HepG2 (cell line): ENCODE measurements around the gene INTS2. TPM values are rescaled to one million over a fixed set of nuclear protein-coding genes. Genes with fewer than 3 reads are reported as not detected.

Experiments
- ATAC-seq: fragments of 200-7000 bp; cut with Tn5 transposase; 3 replicates; pipeline ENCODE4 v1.9.1; 2020; ENCODE audit warnings: mild to moderate bottlenecking, moderate library complexity
- BruUV-seq: library from RNA; stranded (reverse); fragments of 400-500 nt; replicated peaks from 2 replicates; lab custom pipeline; 2021; lab: Mats Ljungman, UMichigan
- CTCF ChIA-PET: fragments of 300-600 bp; formaldehyde crosslinking; extraction: SDS; loops from one replicate; lab custom pipeline; 2021; ENCODE audit warnings: low total read pairs, inconsistent platforms, low intra/inter-chr PET ratio; lab: Yijun Ruan, JAX
- POLR2A ChIA-PET: fragments of 350-600 bp; sonication (Branson Sonifier 250); formaldehyde crosslinking; loops from one replicate; lab custom pipeline; 2020; ENCODE audit warnings: antibody characterized with exemption, inconsistent platforms; lab: Yijun Ruan, JAX
- DNase-seq: peaks from one replicate; pipeline ENCODE4 v3.0.0-alpha.2; 2015; ENCODE audit warnings: low spot score
- FAIRE-seq: peaks from 3 replicates; lab custom pipeline; 2011; peaks lifted over from hg19 to GRCh38; lab: Jason Lieb, UNC
- H2AFZ ChIP-seq: one replicate; pipeline ENCODE4 v1.6.1; 2011; ENCODE audit warnings: low read length, inconsistent platforms
- H3K27ac ChIP-seq: fragments of 300-600 bp; 3 replicates; pipeline ENCODE4 v1.8.0; 2011; ENCODE audit warnings: mixed run types, mild to moderate bottlenecking, mixed read lengths, low read length, inconsistent platforms; ENCODE audit not compliant: insufficient read depth; ENCODE audit errors: extremely low read length
- H3K27me3 ChIP-seq, 2 experiments: fragments of 200-600 bp in 1 of 2; 2 replicates in 1 of 2; 3 replicates in 1 of 2; pipeline versions ENCODE4 v1.6.0 to v1.8.0; 2011; ENCODE audit warnings: low read length in 2 of 2, mild to moderate bottlenecking in 2 of 2, moderate library complexity in 2 of 2, inconsistent platforms in 1 of 2; ENCODE audit not compliant: insufficient read depth in 2 of 2, control insufficient read depth in 1 of 2
- H3K36me3 ChIP-seq, 2 experiments: fragments of 200-600 bp in 1 of 2; replicated peaks in 1 of 2; 2 replicates in 1 of 2; 3 replicates in 1 of 2; pipeline versions ENCODE4 v1.5.1 to v1.8.0; 2011; ENCODE audit warnings: low read length in 2 of 2, inconsistent platforms in 1 of 2; ENCODE audit not compliant: insufficient read depth in 2 of 2, control insufficient read depth in 1 of 2
- H3K4me1 ChIP-seq: 2 replicates; pipeline ENCODE4 v1.5.1; 2012; ENCODE audit warnings: low read length, inconsistent platforms; ENCODE audit not compliant: insufficient read depth
- H3K4me2 ChIP-seq: 2 replicates; pipeline ENCODE4 v1.6.0; 2011; ENCODE audit warnings: low read depth, low read length, inconsistent platforms
- H3K4me3 ChIP-seq, 3 experiments: fragments of 200-600 bp in 1 of 3; sonication (generic), shearing (Covaris generic) in 1 of 3; replicated peaks in 1 of 3; 2 replicates each; pipeline ENCODE4 v1.5.1; 2011 to 2016; ENCODE audit warnings: low read length in 3 of 3, inconsistent platforms in 2 of 3, low read depth in 2 of 3, mild to moderate bottlenecking in 2 of 3, control low read depth in 1 of 3, mixed read lengths in 1 of 3; ENCODE audit not compliant: insufficient read depth in 1 of 3
- H3K79me2 ChIP-seq: one replicate; pipeline ENCODE4 v1.6.1; 2011; ENCODE audit warnings: low read length, inconsistent platforms; ENCODE audit not compliant: insufficient read depth
- H3K9ac ChIP-seq: 2 replicates; pipeline ENCODE4 v1.6.0; 2011; ENCODE audit warnings: mild to moderate bottlenecking, low read depth, low read length, inconsistent platforms; ENCODE audit not compliant: insufficient read depth
- H3K9me3 ChIP-seq: 2 replicates; pipeline ENCODE4 v1.5.1; 2012; ENCODE audit warnings: mild to moderate bottlenecking, low read length
- H4K20me1 ChIP-seq: 2 replicates; pipeline ENCODE4 v1.6.0; 2011; ENCODE audit warnings: inconsistent platforms, mild to moderate bottlenecking, low read length, moderate library complexity; ENCODE audit not compliant: insufficient read depth
- BHLHE40 ChIP-seq: IDR thresholded peaks from 2 replicates; pipeline ENCODE4 v1.6.1; 2011; ENCODE audit warnings: low read length, improper control_type of control experiment
- RARA ChIP-seq: IDR thresholded peaks from 2 replicates; pipeline ENCODE4 v1.6.1; 2016; ENCODE audit warnings: missing genetic modification reagents, missing compliant biosample characterization
- ZBTB42 ChIP-seq: sonication (generic); formaldehyde crosslinking; IDR thresholded peaks from 2 replicates; pipeline ENCODE4 v1.5.0; 2020; ENCODE audit warnings: mild to moderate bottlenecking, missing genetic modification reagents
- ZNF121 ChIP-seq: sonication (generic); formaldehyde crosslinking; IDR thresholded peaks from 2 replicates; pipeline ENCODE4 v1.5.0; 2020; ENCODE audit warnings: mild to moderate bottlenecking, missing genetic modification reagents
- ZNF138 ChIP-seq: sonication (generic); formaldehyde crosslinking; IDR thresholded peaks from 2 replicates; pipeline ENCODE4 v1.5.0; 2020; ENCODE audit warnings: mild to moderate bottlenecking, low read depth, missing genetic modification reagents
- WGBS: methylation state at CpG from one replicate; pipeline ENCODE4 v1.1.6; 2017; ENCODE audit warnings: low lambda C conversion rate; 5-methylcytosine and 5-hydroxymethylcytosine counted together
- in situ Hi-C: cut with HindIII; loops from 2 replicates; pipeline ENCODE4 v1.10.0; 2017; ENCODE audit warnings: low pct_unique_long_range_greater_than_20kb; ENCODE audit not compliant: extremely low pct_ligation_motif_present
- intact Hi-C: fragments of 100-400 bp; cut with micrococcal nuclease; formaldehyde crosslinking; loops from one replicate; pipeline ENCODE4 v1.10.0; 2022; ENCODE audit not compliant: unreplicated experiment
- polyA plus RNA-seq, 8 experiments: library from polyadenylated mRNA; depleted of rRNA in 3 of 8; stranded (reverse) in 7 of 8; unstranded in 1 of 8; fragments of >200 nt; fragmentation: Illumina TruSeq in 4 of 8; extraction: Trizol in 4 of 8; gene quantifications; 2 replicates each; pipeline versions ENCODE4 v1.2.1 to v1.2.3, GENCODE V29; 2011 to 2016; ENCODE audit warnings: low read depth in 4 of 8, missing spikeins in 1 of 8, mixed read lengths in 1 of 8; ENCODE audit not compliant: insufficient read depth in 1 of 8
- total RNA-seq, 5 experiments: library from RNA; depleted of rRNA; stranded (reverse); fragments of >200 nt; fragmentation: Illumina TruSeq; extraction: Trizol; gene quantifications; 2 replicates each; pipeline ENCODE4 v1.2.3, GENCODE V29; 2016; ENCODE audit warnings: low read depth in 1 of 5
- TF ChIP-seq, protein P1 (sequence below): sonication (generic); formaldehyde crosslinking; IDR thresholded peaks from 2 replicates; pipeline ENCODE4 v1.5.1; 2020; ENCODE audit warnings: mild to moderate bottlenecking, missing genetic modification reagents, moderate library complexity
- TF ChIP-seq, protein P2 (sequence below): sonication (generic); formaldehyde crosslinking; IDR thresholded peaks from 2 replicates; pipeline ENCODE4 v1.5.0; 2020; ENCODE audit warnings: mild to moderate bottlenecking, missing genetic modification reagents

Gene INTS2
- total and polyA plus RNA-seq, 2 of the 13 experiments (the other 11 are each of a cell fraction or from before 2014, with no cell fraction given): 20.5 to 30.2 TPM

DNA sequence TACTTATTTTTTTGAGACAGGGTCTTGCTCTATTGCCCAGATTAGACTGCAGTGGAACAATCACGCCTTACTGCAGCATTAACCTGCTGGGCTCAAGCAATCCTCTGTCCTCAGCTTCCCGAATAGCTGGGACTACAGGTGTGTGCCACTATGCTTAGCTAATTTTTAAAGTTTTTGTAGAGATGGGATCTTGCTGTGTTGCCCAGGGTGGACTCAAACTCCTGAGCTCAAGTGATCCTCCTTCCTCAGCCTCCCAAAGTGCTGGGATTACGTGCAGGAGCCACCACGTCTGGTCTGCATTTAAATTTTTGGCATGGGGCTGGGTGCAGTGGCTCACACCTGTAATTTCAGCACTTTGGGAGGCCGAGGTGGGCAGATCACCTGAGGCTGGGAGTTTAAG, 41.0 kb upstream of the INTS2 start:
- CTCF ChIA-PET: no interaction called here
- WGBS: 98% methylated on average over 5 of the region's 5 CpGs
- H3K79me2 ChIP-seq: no peaks in the 10 kb centered on the region
- FAIRE-seq (no peak), ATAC-seq (no peak)
- H2AFZ ChIP-seq: no peak overlapping the region
- intact Hi-C loops: no loop called here
- POLR2A ChIA-PET: no interaction called here
- TF ChIP-seq, protein P1, sequence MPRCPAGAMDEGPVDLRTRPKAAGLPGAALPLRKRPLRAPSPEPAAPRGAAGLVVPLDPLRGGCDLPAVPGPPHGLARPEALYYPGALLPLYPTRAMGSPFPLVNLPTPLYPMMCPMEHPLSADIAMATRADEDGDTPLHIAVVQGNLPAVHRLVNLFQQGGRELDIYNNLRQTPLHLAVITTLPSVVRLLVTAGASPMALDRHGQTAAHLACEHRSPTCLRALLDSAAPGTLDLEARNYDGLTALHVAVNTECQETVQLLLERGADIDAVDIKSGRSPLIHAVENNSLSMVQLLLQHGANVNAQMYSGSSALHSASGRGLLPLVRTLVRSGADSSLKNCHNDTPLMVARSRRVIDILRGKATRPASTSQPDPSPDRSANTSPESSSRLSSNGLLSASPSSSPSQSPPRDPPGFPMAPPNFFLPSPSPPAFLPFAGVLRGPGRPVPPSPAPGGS (CRISPR knock-in tag): no peak
- no peak for TF ChIP-seq ZNF138 (CRISPR knock-in tag)
- TF ChIP-seq, protein P2, sequence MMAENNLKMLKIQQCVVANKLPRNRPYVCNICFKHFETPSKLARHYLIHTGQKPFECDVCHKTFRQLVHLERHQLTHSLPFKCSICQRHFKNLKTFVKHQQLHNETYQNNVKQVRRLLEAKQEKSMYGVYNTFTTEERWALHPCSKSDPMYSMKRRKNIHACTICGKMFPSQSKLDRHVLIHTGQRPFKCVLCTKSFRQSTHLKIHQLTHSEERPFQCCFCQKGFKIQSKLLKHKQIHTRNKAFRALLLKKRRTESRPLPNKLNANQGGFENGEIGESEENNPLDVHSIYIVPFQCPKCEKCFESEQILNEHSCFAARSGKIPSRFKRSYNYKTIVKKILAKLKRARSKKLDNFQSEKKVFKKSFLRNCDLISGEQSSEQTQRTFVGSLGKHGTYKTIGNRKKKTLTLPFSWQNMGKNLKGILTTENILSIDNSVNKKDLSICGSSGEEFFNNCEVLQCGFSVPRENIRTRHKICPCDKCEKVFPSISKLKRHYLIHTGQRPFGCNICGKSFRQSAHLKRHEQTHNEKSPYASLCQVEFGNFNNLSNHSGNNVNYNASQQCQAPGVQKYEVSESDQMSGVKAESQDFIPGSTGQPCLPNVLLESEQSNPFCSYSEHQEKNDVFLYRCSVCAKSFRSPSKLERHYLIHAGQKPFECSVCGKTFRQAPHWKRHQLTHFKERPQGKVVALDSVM (CRISPR knock-in tag): peak; percentile 21; the same call in 1 of the 2 replicates
- TF ChIP-seq ZBTB42: no peak
- TF ChIP-seq ZNF121 (CRISPR knock-in tag): peak; percentile 89
- no peak for TF ChIP-seq BHLHE40
- TF ChIP-seq RARA: no peak
- TF ChIP-seq, all 625 proteins: peak for 2
- DNase-seq: no peak
- Histone ChIP-seq H3K9ac (no peak overlapping the region), H3K9me3 (no peaks in the 10 kb centered on the region), H3K4me2 (no peak overlapping the region), H3K27me3 (no peaks in the 10 kb centered on the region), H3K4me3 (no peak overlapping the region), H3K4me1 (no peaks in the 10 kb centered on the region), H4K20me1 (no peaks in the 10 kb centered on the region), H3K36me3 (peaks cover 19 to 75% of the 10 kb centered on the region in 2 experiments), H3K27ac (no peak overlapping the region)
- in situ Hi-C loops: no loop called here
- BruUV-seq: no TSS peak
